OCI-LY1 (cell line): Measurements from ENCODE around the gene CXCR2.

Experiments
- H2AFZ ChIP-seq: fragments of 200-600 bp; sonication (generic), shearing (Covaris generic); 2 replicates; pipeline ENCODE4 v1.6.0; 2014; ENCODE audit warnings: antibody characterized with exemption, mild to moderate bottlenecking, low read length
- H3F3A ChIP-seq: fragments of 200-600 bp; sonication (generic), shearing (Covaris generic); 2 replicates; pipeline ENCODE4 v1.6.0; 2014; ENCODE audit warnings: mild to moderate bottlenecking, antibody characterized with exemption, low read length, moderate library complexity; ENCODE audit not compliant: insufficient read depth
- H3K27ac ChIP-seq: fragments of 200-600 bp; sonication (generic); 2 replicates; pipeline ENCODE4 v1.5.1; 2014; ENCODE audit warnings: low read length, mixed run types, mild to moderate bottlenecking, low read depth; ENCODE audit not compliant: poor library complexity, severe bottlenecking
- H3K27me3 ChIP-seq: fragments of 200-600 bp; sonication (generic); 2 replicates; pipeline ENCODE4 v1.6.0; 2014; ENCODE audit warnings: antibody characterized with exemption, mild to moderate bottlenecking, low read length, moderate library complexity; ENCODE audit not compliant: insufficient read depth
- H3K36me3 ChIP-seq: fragments of 200-600 bp; sonication (generic); 2 replicates; pipeline ENCODE4 v1.6.1; 2014; ENCODE audit warnings: mild to moderate bottlenecking, antibody characterized with exemption, low read length, moderate library complexity, mixed read lengths; ENCODE audit not compliant: insufficient read depth
- H3K4me1 ChIP-seq: fragments of 200-600 bp; sonication (generic); 2 replicates; pipeline ENCODE4 v1.5.1; 2014; ENCODE audit warnings: mild to moderate bottlenecking, low read length, moderate library complexity; ENCODE audit not compliant: insufficient read depth, severe bottlenecking
- H3K4me2 ChIP-seq: fragments of 200-600 bp; sonication (generic), shearing (Covaris generic); 2 replicates; pipeline ENCODE4 v1.6.1; 2014; ENCODE audit warnings: low read length
- H3K4me3 ChIP-seq: fragments of 200-600 bp; sonication (generic); 2 replicates; pipeline ENCODE4 v1.5.1; 2014; ENCODE audit warnings: low read length, low read depth, mild to moderate bottlenecking, mixed read lengths; ENCODE audit not compliant: poor library complexity, severe bottlenecking
- H3K79me2 ChIP-seq: fragments of 200-600 bp; shearing (Covaris generic); 2 replicates; pipeline ENCODE4 v1.6.1; 2016; ENCODE audit warnings: mixed run types, low read length, mixed read lengths; ENCODE audit not compliant: insufficient read depth
- H3K9ac ChIP-seq: fragments of 200-600 bp; sonication (generic), shearing (Covaris generic); 2 replicates; pipeline ENCODE4 v1.6.1; 2014; ENCODE audit warnings: mild to moderate bottlenecking, low read length, mixed read lengths
- H3K9me2 ChIP-seq: fragments of 200-600 bp; sonication (generic), shearing (Covaris generic); 2 replicates; pipeline ENCODE4 v1.6.1; 2014; ENCODE audit warnings: low read depth, mild to moderate bottlenecking, low read length, mixed read lengths
- H3K9me3 ChIP-seq: fragments of 200-600 bp; shearing (Covaris generic); 2 replicates; pipeline ENCODE4 v1.6.1; 2014; ENCODE audit warnings: low read length, mixed read lengths
- H4K20me1 ChIP-seq: fragments of 200-600 bp; sonication (generic), shearing (Covaris generic); 2 replicates; pipeline ENCODE4 v1.6.0; 2016; ENCODE audit warnings: mild to moderate bottlenecking, low read length; ENCODE audit not compliant: insufficient read depth
- CTCF ChIP-seq: fragments of 200-600 bp; sonication (generic), shearing (Covaris generic); IDR thresholded peaks from 2 replicates; pipeline ENCODE4 v1.5.1; 2017; ENCODE audit warnings: mild to moderate bottlenecking, antibody characterized with exemption, low read length, moderate library complexity, mixed read lengths
- EZH2 ChIP-seq: fragments of 200-600 bp; sonication (generic), shearing (Covaris generic); IDR thresholded peaks from 2 replicates; pipeline ENCODE4 v1.8.0; 2017; ENCODE audit warnings: borderline replicate concordance, mixed run types, mild to moderate bottlenecking, antibody characterized with exemption, low read length, moderate library complexity, mixed read lengths

The CXCR2 gene

GRCh38 chr2:218162814-218163213 lies 37.0 kb downstream of the CXCR2 start:
- Histone ChIP-seq H3K79me2 (no peaks in the 10 kb centered on the region), H3K27me3 (peaks cover 12% of the 10 kb centered on the region; the same call in 1 of the 2 replicates), H3K4me2 (no peak overlapping the region), H3K36me3 (no peaks in the 10 kb centered on the region), H3K9ac (no peak overlapping the region), H3K27ac (no peak overlapping the region), H2AFZ (no peak overlapping the region), H3K4me3 (no peak overlapping the region), H3F3A (no peaks in the 10 kb centered on the region), H3K9me2 (no peaks in the 10 kb centered on the region), H3K4me1 (no peaks in the 10 kb centered on the region), H4K20me1 (no peaks in the 10 kb centered on the region), H3K9me3 (no peaks in the 10 kb centered on the region)
- TF ChIP-seq CTCF (no peak), EZH2 (no peak)

GRCh38 chr2:218166791-218167190 lies 41.0 kb downstream of the CXCR2 start, which contains the start of gene CXCR1:
TSS of gene CXCR1 (minus strand) at chr2:218166962. CDS start at chr2:218165211, 1,751 bp downstream.
- Histone ChIP-seq H3K4me3 (no peak within 1 kb of the TSS), H3K4me2 (no peak within 1 kb of the TSS)

GRCh38 chr2:218168016-218168415 lies 42.2 kb downstream of the CXCR2 start:
- Histone ChIP-seq H3K79me2 (no peaks in the 10 kb centered on the region), H3K4me2 (no peak overlapping the region), H3K9ac (no peak overlapping the region), H3K9me2 (no peaks in the 10 kb centered on the region), H3K27me3 (peaks cover 6% of the 10 kb centered on the region; the same call in 1 of the 2 replicates), H3K27ac (no peak overlapping the region), H3K9me3 (no peaks in the 10 kb centered on the region), H3K36me3 (no peaks in the 10 kb centered on the region), H3F3A (no peaks in the 10 kb centered on the region), H3K4me1 (no peaks in the 10 kb centered on the region), H3K4me3 (no peak overlapping the region), H2AFZ (no peak overlapping the region), H4K20me1 (no peaks in the 10 kb centered on the region)
- TF ChIP-seq EZH2 = no peak
- TF ChIP-seq CTCF = no peak

More at GRCh38 chr2:218166791-218167190, 41.0 kb downstream of the CXCR2 start, which contains the start of gene CXCR1:
- no peaks in the 10 kb centered on the region for H3K4me1 ChIP-seq
- H3K9ac ChIP-seq = no peak within 1 kb of the TSS
- H2AFZ ChIP-seq = no peak within 1 kb of the TSS
- no peaks in the 10 kb centered on the region for H3K79me2 ChIP-seq
- H3K9me3 ChIP-seq = no peaks in the 10 kb centered on the region
- H3F3A ChIP-seq = no peaks in the 10 kb centered on the region
- peaks cover 12% of the 10 kb centered on the region; the same call in 1 of the 2 replicates for H3K27me3 ChIP-seq
- TF ChIP-seq CTCF = 0 out of 2 replicates have a peak, but pooled peaks have one; percentile 10
- no peak for TF ChIP-seq EZH2
- no peak within 1 kb of the TSS for H3K27ac ChIP-seq
- no peaks in the 10 kb centered on the region for H4K20me1 ChIP-seq
- H3K9me2 ChIP-seq = no peaks in the 10 kb centered on the region
- no peaks in the 10 kb centered on the region for H3K36me3 ChIP-seq
